Upper lobe of right lung (tissue), 1 donor: ENCODE results near the gene ASCC3. TPM values are rescaled to one million over a fixed set of nuclear protein-coding genes. Genes with fewer than 3 reads are reported as not detected.
A peak's percentile ranks its signal among the peaks of the same experiment; 100 is the strongest.

Experiments used
- ATAC-seq: fragments of 200-7000 bp; cut with Tn5 transposase; one replicate; pipeline ENCODE4 v1.9.1; 2020; ENCODE audit warnings: mild to moderate bottlenecking, moderate library complexity
- DNase-seq: peaks from one replicate; pipeline ENCODE4 v3.0.0-alpha.2; 2020
- H3K27ac ChIP-seq: fragments of 200-600 bp; one replicate; pipeline ENCODE4 v1.8.0; 2022
- H3K27me3 ChIP-seq: fragments of 200-600 bp; one replicate; pipeline ENCODE4 v1.8.0; 2022; ENCODE audit warnings: mild to moderate bottlenecking
- H3K36me3 ChIP-seq: fragments of 200-600 bp; one replicate; pipeline ENCODE4 v1.8.0; 2022
- H3K4me1 ChIP-seq: fragments of 200-600 bp; one replicate; pipeline ENCODE4 v1.8.0; 2022
- H3K4me3 ChIP-seq: fragments of 200-600 bp; one replicate; pipeline ENCODE4 v1.8.0; 2022; ENCODE audit warnings: mild to moderate bottlenecking
- H3K9me3 ChIP-seq: fragments of 200-600 bp; one replicate; pipeline ENCODE4 v1.8.0; 2022
- intact Hi-C: fragments of 100-400 bp; cut with DNase I; formaldehyde crosslinking; loops from one replicate; pipeline ENCODE4 v1.11.0; 2022
- total RNA-seq: library from RNA; stranded (reverse); fragmentation: NEBNext Ultra II Directional; extraction: Animal tissue kit (Norgen Biotek cat#: 25700); gene quantifications from one replicate; pipeline ENCODE4 v1.2.1, GENCODE V29; 2021
- TF ChIP-seq, protein P1 (sequence below): fragments of 200-600 bp; IDR thresholded peaks from one replicate; pipeline ENCODE4 v1.8.0; 2022; ENCODE audit warnings: antibody characterized with exemption
- donor health status: DM: no; HTN: yes; CAD: no; lungs with severe emphysema.

Gene ASCC3
- total RNA-seq, 1 donor from 2014 or later = 39.5 TPM

DNA sequence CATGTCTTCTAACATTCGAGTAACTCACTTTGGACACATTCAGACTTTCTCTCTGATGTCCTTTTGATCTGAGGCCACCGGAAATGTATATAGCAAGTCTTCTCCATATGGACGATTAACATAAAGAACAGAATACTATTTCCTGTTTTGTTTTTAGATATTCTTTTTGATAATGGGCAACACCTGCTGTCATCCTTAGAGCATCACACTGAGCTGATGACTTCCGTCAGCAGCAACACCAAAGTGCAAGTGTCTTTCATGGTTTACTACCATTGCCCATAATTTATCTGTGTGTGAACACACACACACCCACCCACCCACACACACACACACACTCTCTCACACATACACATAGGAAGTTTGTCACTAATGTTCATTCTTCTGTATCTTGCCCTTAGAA lies 303.7 kb downstream of the ASCC3 start:
- ATAC-seq = no peak
- Histone ChIP-seq H3K9me3 (no peaks in the 10 kb centered on the region), H3K27ac (no peak overlapping the region), H3K4me3 (no peak overlapping the region), H3K27me3 (no peaks in the 10 kb centered on the region), H3K36me3 (no peaks in the 10 kb centered on the region), H3K4me1 (no peaks in the 10 kb centered on the region)
- TF ChIP-seq, protein P1, sequence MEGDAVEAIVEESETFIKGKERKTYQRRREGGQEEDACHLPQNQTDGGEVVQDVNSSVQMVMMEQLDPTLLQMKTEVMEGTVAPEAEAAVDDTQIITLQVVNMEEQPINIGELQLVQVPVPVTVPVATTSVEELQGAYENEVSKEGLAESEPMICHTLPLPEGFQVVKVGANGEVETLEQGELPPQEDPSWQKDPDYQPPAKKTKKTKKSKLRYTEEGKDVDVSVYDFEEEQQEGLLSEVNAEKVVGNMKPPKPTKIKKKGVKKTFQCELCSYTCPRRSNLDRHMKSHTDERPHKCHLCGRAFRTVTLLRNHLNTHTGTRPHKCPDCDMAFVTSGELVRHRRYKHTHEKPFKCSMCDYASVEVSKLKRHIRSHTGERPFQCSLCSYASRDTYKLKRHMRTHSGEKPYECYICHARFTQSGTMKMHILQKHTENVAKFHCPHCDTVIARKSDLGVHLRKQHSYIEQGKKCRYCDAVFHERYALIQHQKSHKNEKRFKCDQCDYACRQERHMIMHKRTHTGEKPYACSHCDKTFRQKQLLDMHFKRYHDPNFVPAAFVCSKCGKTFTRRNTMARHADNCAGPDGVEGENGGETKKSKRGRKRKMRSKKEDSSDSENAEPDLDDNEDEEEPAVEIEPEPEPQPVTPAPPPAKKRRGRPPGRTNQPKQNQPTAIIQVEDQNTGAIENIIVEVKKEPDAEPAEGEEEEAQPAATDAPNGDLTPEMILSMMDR = no peak
- no peak for DNase-seq
- intact Hi-C loops = no loop called here

DNA sequence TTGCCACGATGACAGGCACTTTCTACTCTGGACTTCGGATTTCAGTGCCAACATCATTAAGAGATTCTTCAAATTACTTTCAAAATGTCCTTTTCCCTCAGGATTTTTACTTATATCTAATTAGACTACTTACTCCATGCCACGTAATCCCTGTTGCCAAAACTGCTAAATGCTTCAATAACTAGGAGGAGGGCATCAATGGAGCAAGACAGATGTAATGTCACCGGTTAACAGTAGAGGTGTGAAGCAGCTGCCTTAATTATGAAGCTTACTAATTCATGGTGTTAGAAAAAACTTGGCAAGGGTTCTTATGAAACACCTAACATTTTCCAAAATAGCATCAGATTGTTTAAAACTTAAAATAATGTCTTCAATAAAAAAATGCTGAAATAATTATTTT lies 305.2 kb downstream of the ASCC3 start:
- TF ChIP-seq, protein P1 = no peak
- Histone ChIP-seq H3K27ac (no peak overlapping the region), H3K4me3 (no peak overlapping the region), H3K9me3 (no peaks in the 10 kb centered on the region), H3K4me1 (no peaks in the 10 kb centered on the region), H3K27me3 (no peaks in the 10 kb centered on the region), H3K36me3 (no peaks in the 10 kb centered on the region)
- no peak for DNase-seq
- intact Hi-C loops = no loop called here
- ATAC-seq = no peak

DNA sequence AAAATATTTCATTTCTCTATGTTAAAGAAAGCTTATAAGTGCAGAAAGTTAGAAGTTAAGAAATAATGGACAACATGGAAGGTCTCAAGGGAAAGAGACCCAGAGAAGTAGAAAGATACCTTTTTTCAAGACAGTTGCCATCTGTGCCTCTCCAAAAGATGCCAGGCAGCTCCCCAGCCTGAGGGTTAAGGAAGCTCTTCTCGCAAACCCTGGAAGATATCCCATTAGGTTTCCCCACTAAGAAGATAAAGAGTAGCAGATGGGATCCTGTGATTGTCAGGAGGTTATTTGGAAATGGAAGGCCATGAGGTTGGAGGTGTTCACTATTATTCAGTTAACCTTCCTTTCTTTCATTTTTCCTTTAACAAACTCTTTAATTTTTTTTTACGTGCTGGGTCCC lies 306.3 kb downstream of the ASCC3 start:
- TF ChIP-seq, protein P1 = no peak
- DNase-seq (no peak), ATAC-seq (no peak)
- no peak overlapping the region for H3K4me3 ChIP-seq
- no peaks in the 10 kb centered on the region for H3K36me3 ChIP-seq
- H3K4me1 ChIP-seq = no peaks in the 10 kb centered on the region
- no peaks in the 10 kb centered on the region for H3K27me3 ChIP-seq
- H3K9me3 ChIP-seq = no peaks in the 10 kb centered on the region
- intact Hi-C loops = no loop called here
- H3K27ac ChIP-seq = no peak overlapping the region

DNA sequence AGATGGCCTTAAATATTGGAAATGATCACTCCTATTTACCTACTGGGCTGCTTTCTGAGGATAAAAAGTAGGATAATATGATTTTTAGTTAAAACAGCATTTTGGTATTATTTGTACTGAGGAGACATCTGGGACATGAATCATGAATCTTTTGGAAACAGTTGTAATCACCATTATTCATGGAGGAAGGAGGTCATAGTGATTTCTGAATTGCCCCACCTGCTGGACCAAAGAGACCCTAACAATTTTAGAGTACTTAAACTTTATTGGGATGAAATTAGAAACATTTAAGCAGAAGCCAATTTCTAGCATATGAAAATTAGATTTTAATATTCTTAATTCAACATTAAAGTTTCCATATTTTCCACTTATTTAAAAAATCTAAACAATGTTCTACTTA lies 308.0 kb downstream of the ASCC3 start:
- Histone ChIP-seq H3K4me3 (no peak overlapping the region), H3K9me3 (no peaks in the 10 kb centered on the region), H3K36me3 (no peaks in the 10 kb centered on the region), H3K27ac (no peak overlapping the region), H3K4me1 (no peaks in the 10 kb centered on the region), H3K27me3 (no peaks in the 10 kb centered on the region)
- TF ChIP-seq, protein P1 = peak; percentile 20
- DNase-seq (no peak), ATAC-seq (no peak)
- intact Hi-C loops = no loop called here

DNA sequence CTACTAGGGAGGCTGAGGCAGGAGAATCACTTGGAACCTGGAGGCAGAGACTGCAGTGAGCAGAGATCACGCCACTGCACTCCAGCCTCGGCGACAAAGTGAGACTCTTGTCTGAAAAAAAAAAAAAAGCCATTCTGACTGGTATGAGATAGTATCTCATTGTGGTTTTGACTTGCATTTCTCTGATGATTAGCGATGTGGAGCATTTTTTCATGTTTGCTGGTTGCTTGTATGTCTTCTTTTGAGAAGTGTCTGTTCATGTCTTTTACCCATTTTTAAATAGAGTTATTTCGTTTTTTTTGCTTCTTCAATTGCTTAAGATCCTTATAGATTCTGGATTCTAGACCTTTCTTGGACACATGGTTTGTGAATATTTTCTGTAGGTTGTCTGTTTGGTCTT lies 312.9 kb downstream of the ASCC3 start:
- Histone ChIP-seq H3K27ac (no peak overlapping the region), H3K4me1 (no peaks in the 10 kb centered on the region), H3K4me3 (no peak overlapping the region), H3K27me3 (no peaks in the 10 kb centered on the region), H3K36me3 (no peaks in the 10 kb centered on the region), H3K9me3 (no peaks in the 10 kb centered on the region)
- TF ChIP-seq, protein P1 = no peak
- intact Hi-C loops = no loop called here
- DNase-seq = no peak
- no peak for ATAC-seq

DNA sequence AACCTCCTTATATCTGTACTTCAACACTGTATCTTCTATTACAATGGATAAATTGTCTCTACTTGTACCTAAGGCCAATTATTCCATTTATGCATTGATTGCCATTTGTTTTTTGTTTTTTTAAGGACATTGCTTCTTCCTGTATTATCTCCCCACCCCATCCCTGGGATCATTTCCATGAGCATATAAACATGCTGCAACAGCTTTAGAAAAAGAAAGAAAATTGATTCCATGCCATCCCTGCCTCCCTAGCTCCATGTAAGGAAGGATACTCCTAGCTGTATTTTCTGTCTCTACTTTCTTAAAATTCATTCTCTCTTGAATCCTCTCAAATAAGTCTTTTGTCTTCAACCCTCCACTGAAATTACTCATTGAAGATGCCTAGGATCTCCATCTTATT lies 314.6 kb downstream of the ASCC3 start:
- ATAC-seq = no peak
- no peak for DNase-seq

More for the DNA sequence above, 314.6 kb downstream of the ASCC3 start:
- no peak overlapping the region for H3K27ac ChIP-seq
- H3K9me3 ChIP-seq = no peaks in the 10 kb centered on the region
- no peak overlapping the region for H3K4me3 ChIP-seq
- TF ChIP-seq, protein P1 = no peak
- intact Hi-C loops = no loop called here
- no peaks in the 10 kb centered on the region for H3K4me1 ChIP-seq
- no peaks in the 10 kb centered on the region for H3K27me3 ChIP-seq
- no peaks in the 10 kb centered on the region for H3K36me3 ChIP-seq
